GM23248 (cell line): ENCODE measurements around the gene MXRA8. TPM values are rescaled to one million over a fixed set of nuclear protein-coding genes. Genes with fewer than 3 reads are reported as not detected.

ENCODE experiments used
- DNase-seq: peaks from one replicate; pipeline ENCODE4 v3.0.0-alpha.2; 2015
- H2AFZ ChIP-seq: fragments of 200-600 bp; sonication (generic); 2 replicates; pipeline ENCODE4 v1.6.1; 2016; ENCODE audit warnings: antibody characterized with exemption
- H3F3A ChIP-seq: fragments of 200-600 bp; sonication (generic); 2 replicates; pipeline ENCODE4 v1.6.1; 2016; ENCODE audit warnings: mild to moderate bottlenecking, antibody characterized with exemption, mixed run types; ENCODE audit not compliant: insufficient read depth
- H3K27ac ChIP-seq: fragments of 200-600 bp; sonication (generic); 2 replicates; pipeline ENCODE4 v1.5.1; 2016; ENCODE audit warnings: mild to moderate bottlenecking
- H3K27me3 ChIP-seq: fragments of 200-600 bp; sonication (generic); replicated peaks from 2 replicates; pipeline ENCODE4 v1.6.1; 2016; ENCODE audit warnings: mild to moderate bottlenecking; ENCODE audit not compliant: insufficient read depth
- H3K36me3 ChIP-seq: fragments of 200-600 bp; sonication (generic); 2 replicates; pipeline ENCODE4 v1.6.1; 2016; ENCODE audit warnings: low read depth, mild to moderate bottlenecking
- H3K4me1 ChIP-seq: fragments of 200-600 bp; sonication (generic); 2 replicates; pipeline ENCODE4 v1.6.1; 2016; ENCODE audit warnings: mild to moderate bottlenecking; ENCODE audit not compliant: insufficient read depth
- H3K4me2 ChIP-seq: fragments of 200-600 bp; sonication (generic); one replicate; pipeline ENCODE4 v1.6.1; 2016; ENCODE audit warnings: mild to moderate bottlenecking; ENCODE audit not compliant: unreplicated experiment
- H3K4me3 ChIP-seq: fragments of 200-600 bp; sonication (generic); 2 replicates; pipeline ENCODE4 v1.5.1; 2016; ENCODE audit warnings: mild to moderate bottlenecking
- H3K79me2 ChIP-seq: fragments of 200-600 bp; sonication (generic); 2 replicates; pipeline ENCODE4 v1.6.1; 2016; ENCODE audit warnings: mild to moderate bottlenecking; ENCODE audit not compliant: insufficient read depth
- H3K9ac ChIP-seq: fragments of 200-600 bp; sonication (generic); 2 replicates; pipeline ENCODE4 v1.6.1; 2016; ENCODE audit warnings: mild to moderate bottlenecking
- H3K9me2 ChIP-seq: fragments of 200-600 bp; sonication (generic); 2 replicates; pipeline ENCODE4 v1.6.1; 2016; ENCODE audit warnings: mixed run types, mild to moderate bottlenecking, moderate library complexity; ENCODE audit not compliant: insufficient read depth
- H3K9me3 ChIP-seq: fragments of 200-600 bp; sonication (generic); one replicate; pipeline ENCODE4 v1.6.1; 2017; ENCODE audit warnings: low read depth
- H4K20me1 ChIP-seq: fragments of 200-600 bp; sonication (generic); 2 replicates; pipeline ENCODE4 v1.6.0; 2016; ENCODE audit not compliant: insufficient read depth
- EZH2 ChIP-seq: fragments of 200-600 bp; sonication (generic); IDR thresholded peaks from 2 replicates; pipeline ENCODE4 v1.6.1; 2018; ENCODE audit warnings: antibody characterized with exemption, mild to moderate bottlenecking; ENCODE audit not compliant: insufficient read depth, poor library complexity, severe bottlenecking
- EZH2phosphoT487 ChIP-seq: fragments of 200-600 bp; sonication (generic); IDR thresholded peaks from 2 replicates; pipeline ENCODE4 v1.6.1; 2018; ENCODE audit warnings: antibody characterized with exemption, moderate library complexity, mild to moderate bottlenecking, low read depth; ENCODE audit not compliant: insufficient read depth
- WGBS, 2 experiments: methylation state at CpG; one replicate each; pipeline ENCODE4 v1.1.6; 2015 to 2017; ENCODE audit warnings: low lambda C conversion rate in 2 of 2, low coverage in 1 of 2; ENCODE audit errors: missing lambda C conversion rate in 2 of 2; 5-methylcytosine and 5-hydroxymethylcytosine counted together
- in situ Hi-C: fragments of 300-500 bp; cut with MboI; formaldehyde crosslinking; loops from 2 replicates; pipeline ENCODE4 v1.15.0; 2020
- polyA plus RNA-seq: library from polyadenylated mRNA; unstranded; fragments of >200 nt; fragmentation: Nextera tagmentation; extraction: Ambion mirVana; gene quantifications from 2 replicates; pipeline ENCODE4 v1.2.1, GENCODE V29; 2016
- total RNA-seq: library from RNA; depleted of rRNA; stranded (reverse); fragments of >200 nt; shearing (Covaris generic); gene quantifications from 2 replicates; pipeline ENCODE4 v1.2.3, GENCODE V29; 2014

MXRA8 gene
- total and polyA plus RNA-seq, 2 experiments from 2014 or later: 584 to 1,228 TPM

- TF ChIP-seq EZH2 (no peak), EZH2phosphoT487 (no peak)
- Histone ChIP-seq H3K9me2 (no peaks in the 10 kb centered on the region), H3K4me2 (no peak overlapping the region), H3K27ac (no peak overlapping the region), H3K4me3 (no peak overlapping the region), H3K4me1 (peaks cover 23% of the 10 kb centered on the region), H2AFZ (no peak overlapping the region), H3K79me2 (peaks cover 56% of the 10 kb centered on the region), H3F3A (no peaks in the 10 kb centered on the region), H3K9ac (no peak overlapping the region), H4K20me1 (no peaks in the 10 kb centered on the region), H3K27me3 (no peaks in the 10 kb centered on the region), H3K9me3 (no peaks in the 10 kb centered on the region), H3K36me3 (no peaks in the 10 kb centered on the region; the same call in 1 of the 2 replicates)
- DNase-seq: no peak
- WGBS, 2 experiments: 92 to 95% methylated on average over 17 of the region's 17 CpGs
- in situ Hi-C loops: no loop called here
Measured at GRCh38 chr1:1341549-1342021, 16.8 kb downstream of the MXRA8 start.

GRCh38 chr1:1340791-1341548, 17.4 kb downstream of the MXRA8 start:
- TF ChIP-seq EZH2 (no peak), EZH2phosphoT487 (no peak)
- H3K9ac ChIP-seq: no peak overlapping the region
- H3K4me1 ChIP-seq: peaks cover 18% of the 10 kb centered on the region
- H3K9me2 ChIP-seq: no peaks in the 10 kb centered on the region
- in situ Hi-C loops: no loop called here
- no peaks in the 10 kb centered on the region; the same call in 1 of the 2 replicates for H3K36me3 ChIP-seq
- WGBS, 2 experiments: 85 to 87% methylated on average over 32 to 36 of the region's 36 CpGs
- no peak overlapping the region for H3K4me2 ChIP-seq
- H2AFZ ChIP-seq: no peak overlapping the region
- no peaks in the 10 kb centered on the region for H3K27me3 ChIP-seq
- H4K20me1 ChIP-seq: no peaks in the 10 kb centered on the region
- no peaks in the 10 kb centered on the region for H3K9me3 ChIP-seq
- no peak overlapping the region for H3K27ac ChIP-seq
- H3K79me2 ChIP-seq: peaks cover 50% of the 10 kb centered on the region
- H3K4me3 ChIP-seq: no peak overlapping the region
- DNase-seq: no peak
- no peaks in the 10 kb centered on the region for H3F3A ChIP-seq

DNA sequence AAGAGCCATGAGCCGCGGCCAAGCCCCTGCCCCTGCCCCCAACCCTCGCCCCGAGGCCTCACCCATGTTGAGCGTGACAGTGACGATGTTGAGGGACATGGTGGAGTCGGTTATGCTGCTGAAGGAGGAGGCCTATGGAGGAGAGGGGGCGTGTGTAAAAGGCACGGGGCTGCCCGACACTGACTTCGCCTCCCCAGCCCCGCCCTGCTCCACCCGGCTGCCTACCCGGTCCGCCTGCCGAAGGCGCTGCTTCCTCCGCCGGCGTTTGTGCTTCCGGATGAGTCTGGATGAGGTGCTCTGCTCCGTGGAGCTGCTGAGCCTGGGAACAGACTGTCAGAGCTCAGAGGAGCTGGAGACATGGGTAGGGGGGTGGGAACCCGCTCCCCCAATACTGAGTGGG, 18.2 kb downstream of the MXRA8 start:
- Histone ChIP-seq H2AFZ (no peak overlapping the region), H3K36me3 (no peaks in the 10 kb centered on the region; the same call in 1 of the 2 replicates), H3K27me3 (no peaks in the 10 kb centered on the region), H3K4me3 (no peak overlapping the region), H3K4me2 (no peak overlapping the region), H3K4me1 (peaks cover 10% of the 10 kb centered on the region), H3K9me3 (no peaks in the 10 kb centered on the region), H3F3A (no peaks in the 10 kb centered on the region), H3K9me2 (no peaks in the 10 kb centered on the region), H3K27ac (no peak overlapping the region), H3K9ac (no peak overlapping the region), H3K79me2 (peaks cover 42% of the 10 kb centered on the region), H4K20me1 (no peaks in the 10 kb centered on the region)
- WGBS, 2 experiments: 95% methylated on average over 17 to 23 of the region's 23 CpGs
- in situ Hi-C loops: no loop called here
- TF ChIP-seq EZH2 (no peak), EZH2phosphoT487 (no peak)
- DNase-seq: no peak

DNA sequence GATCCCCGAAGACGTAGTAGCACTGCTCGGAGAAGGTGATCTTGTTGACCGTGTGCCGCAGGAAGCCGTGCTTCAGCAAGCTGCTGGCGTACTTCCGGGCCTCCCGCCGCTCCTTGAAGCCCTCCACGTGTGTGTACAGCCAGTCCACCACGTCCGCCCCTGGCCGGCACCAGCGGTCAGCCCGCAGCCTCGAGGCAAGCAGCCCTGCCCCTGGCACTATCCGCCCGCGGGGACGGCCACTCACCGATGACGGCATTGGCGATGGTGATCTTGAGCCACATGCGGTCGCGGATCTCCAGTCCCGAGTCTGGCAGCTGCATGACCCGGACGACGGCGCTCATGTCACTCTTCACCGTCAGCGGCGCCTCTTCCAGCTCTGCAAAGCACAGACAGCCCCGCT, 20.1 kb downstream of the MXRA8 start:
- H3K4me3 ChIP-seq: no peak overlapping the region
- H3K9me3 ChIP-seq: no peaks in the 10 kb centered on the region
- H3K4me1 ChIP-seq: no peaks in the 10 kb centered on the region
- in situ Hi-C loops: no loop called here
- no peaks in the 10 kb centered on the region for H3F3A ChIP-seq
- TF ChIP-seq EZH2phosphoT487 (no peak), EZH2 (no peak)
- H3K4me2 ChIP-seq: no peak overlapping the region
- H2AFZ ChIP-seq: no peak overlapping the region
- no peak overlapping the region for H3K27ac ChIP-seq
- H3K9me2 ChIP-seq: no peaks in the 10 kb centered on the region
- H3K79me2 ChIP-seq: peaks cover 23% of the 10 kb centered on the region
- H4K20me1 ChIP-seq: no peaks in the 10 kb centered on the region
- H3K27me3 ChIP-seq: no peaks in the 10 kb centered on the region
- H3K36me3 ChIP-seq: no peaks in the 10 kb centered on the region; the same call in 1 of the 2 replicates
- H3K9ac ChIP-seq: no peak overlapping the region
- WGBS, 2 experiments: 95 to 97% methylated on average over 26 to 36 of the region's 36 CpGs
- no peak for DNase-seq
